ENCODE results near the gene TBXT. TPM values are rescaled to one million over a fixed set of nuclear protein-coding genes. Genes with fewer than 3 reads are reported as not detected.
A peak's percentile ranks its signal among the peaks of the same experiment; 100 is the strongest.

Gene TBXT
- total RNA-seq, 1 donor from 2014 or later = 0.24 TPM

DNA sequence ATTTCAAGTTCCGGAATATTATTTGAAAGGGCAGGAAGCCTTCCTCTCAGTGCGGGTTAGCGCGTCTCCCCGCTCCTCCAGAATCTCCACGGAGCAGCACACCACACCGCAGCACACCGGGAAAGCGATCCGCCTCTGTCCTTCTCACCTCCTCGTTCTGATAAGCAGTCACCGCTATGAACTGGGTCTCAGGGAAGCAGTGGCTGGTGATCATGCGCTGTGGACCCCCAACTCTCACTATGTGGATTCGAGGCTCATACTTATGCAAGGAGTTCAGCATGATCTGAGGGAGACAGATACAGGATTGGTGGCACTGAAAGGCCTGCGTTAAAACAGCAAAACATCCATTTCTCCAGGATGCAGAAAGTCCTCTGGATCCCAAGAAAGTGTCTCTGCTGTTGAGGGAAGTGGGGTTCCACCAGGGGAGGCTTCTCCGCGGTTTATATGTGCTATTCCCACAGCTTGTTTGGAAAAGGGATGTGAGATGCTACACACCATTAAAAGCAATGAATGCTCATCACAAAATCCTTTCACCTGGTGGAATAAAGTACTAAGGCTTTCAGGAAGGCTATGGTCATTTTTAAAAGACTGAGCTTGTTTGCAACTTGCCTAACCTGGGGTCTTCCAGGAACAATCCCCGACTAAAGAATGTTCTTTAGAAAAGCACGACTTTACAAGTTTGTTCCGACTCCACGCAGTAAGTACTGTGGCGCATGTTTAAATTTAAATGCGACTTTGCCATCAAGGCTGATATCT, 1.9 kb downstream of the TBXT start:
- Mint-ChIP-seq H3K4me3 (peak overlapping the region; percentile 12), H3K36me3 (ENCODE audit: low read depth) (no peaks in the 10 kb centered on the region), H3K27ac (no peak overlapping the region), H3K27me3 (peaks cover 59% of the 10 kb centered on the region), H3K4me1 (peaks cover 28% of the 10 kb centered on the region), H3K9me3 (no peaks in the 10 kb centered on the region)
- CTCF ChIA-PET = no interaction called here
- POLR2A ChIA-PET = no interaction called here
- no peak for DNase-seq
- no peak for ATAC-seq (ENCODE audit: low read depth)
- TF ChIP-seq, protein P1, sequence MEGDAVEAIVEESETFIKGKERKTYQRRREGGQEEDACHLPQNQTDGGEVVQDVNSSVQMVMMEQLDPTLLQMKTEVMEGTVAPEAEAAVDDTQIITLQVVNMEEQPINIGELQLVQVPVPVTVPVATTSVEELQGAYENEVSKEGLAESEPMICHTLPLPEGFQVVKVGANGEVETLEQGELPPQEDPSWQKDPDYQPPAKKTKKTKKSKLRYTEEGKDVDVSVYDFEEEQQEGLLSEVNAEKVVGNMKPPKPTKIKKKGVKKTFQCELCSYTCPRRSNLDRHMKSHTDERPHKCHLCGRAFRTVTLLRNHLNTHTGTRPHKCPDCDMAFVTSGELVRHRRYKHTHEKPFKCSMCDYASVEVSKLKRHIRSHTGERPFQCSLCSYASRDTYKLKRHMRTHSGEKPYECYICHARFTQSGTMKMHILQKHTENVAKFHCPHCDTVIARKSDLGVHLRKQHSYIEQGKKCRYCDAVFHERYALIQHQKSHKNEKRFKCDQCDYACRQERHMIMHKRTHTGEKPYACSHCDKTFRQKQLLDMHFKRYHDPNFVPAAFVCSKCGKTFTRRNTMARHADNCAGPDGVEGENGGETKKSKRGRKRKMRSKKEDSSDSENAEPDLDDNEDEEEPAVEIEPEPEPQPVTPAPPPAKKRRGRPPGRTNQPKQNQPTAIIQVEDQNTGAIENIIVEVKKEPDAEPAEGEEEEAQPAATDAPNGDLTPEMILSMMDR (IDR thresholded peaks at IDR 0.05) = no peak
- intact Hi-C loops (cut with micrococcal nuclease) = loop anchor here (5.0 to 10.0 kb wide), 2 partner anchors 37 to 89 kb away; no protein-coding TSS in a partner anchor

DNA sequence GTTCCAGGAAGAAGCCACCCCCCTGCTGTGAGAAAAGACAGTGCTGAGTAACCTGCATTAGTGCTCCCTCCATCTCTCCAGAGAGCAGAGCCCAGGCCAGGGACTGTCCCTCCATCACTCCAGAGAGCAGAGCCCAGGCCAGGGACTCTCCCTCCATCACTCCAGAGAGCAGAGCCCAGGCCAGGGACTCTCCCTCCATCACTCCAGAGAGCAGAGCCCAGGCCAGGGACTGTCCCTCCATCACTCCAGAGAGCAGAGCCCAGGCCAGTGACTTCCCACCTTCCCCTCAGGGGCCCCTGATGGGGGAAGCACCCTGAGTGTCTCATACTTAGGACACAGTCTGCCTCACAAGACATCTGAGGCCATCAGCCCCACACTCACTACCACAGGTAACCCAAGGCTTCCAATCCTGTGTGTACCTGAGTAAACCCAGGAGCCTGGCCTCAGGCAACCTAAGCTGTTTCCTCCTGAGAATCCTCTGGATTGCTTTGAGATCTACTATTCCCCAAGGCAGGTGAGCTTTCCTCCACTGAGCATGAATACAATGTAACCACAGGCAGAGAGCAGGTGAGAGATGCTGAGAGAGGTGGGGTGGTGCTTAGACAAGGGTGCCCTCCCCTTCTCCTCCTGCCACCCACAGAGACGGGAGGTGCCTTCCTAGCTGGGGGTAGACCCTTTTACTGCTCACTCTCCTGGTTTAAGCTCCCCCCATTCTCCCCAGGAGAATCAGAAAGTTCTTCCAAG, 4.9 kb downstream of the TBXT start:
- ATAC-seq (ENCODE audit: low read depth) (peak; percentile 81), DNase-seq (no peak)
- ChIA-PET CTCF (no interaction called here), POLR2A (no interaction called here)
- TF ChIP-seq, protein P1 (IDR thresholded peaks at IDR 0.05) = no peak
- peaks cover 19% of the 10 kb centered on the region for H3K4me1 Mint-ChIP-seq
- H3K27ac Mint-ChIP-seq = no peak overlapping the region
- H3K4me3 Mint-ChIP-seq = no peak overlapping the region
- intact Hi-C loops (cut with micrococcal nuclease) = loop anchor here (10.0 kb wide), 1 partner anchor 92 kb away; no protein-coding TSS in a partner anchor
- no peaks in the 10 kb centered on the region for H3K9me3 Mint-ChIP-seq
- H3K27me3 Mint-ChIP-seq = peaks cover 48% of the 10 kb centered on the region
- no peaks in the 10 kb centered on the region for H3K36me3 Mint-ChIP-seq (ENCODE audit: low read depth)

DNA sequence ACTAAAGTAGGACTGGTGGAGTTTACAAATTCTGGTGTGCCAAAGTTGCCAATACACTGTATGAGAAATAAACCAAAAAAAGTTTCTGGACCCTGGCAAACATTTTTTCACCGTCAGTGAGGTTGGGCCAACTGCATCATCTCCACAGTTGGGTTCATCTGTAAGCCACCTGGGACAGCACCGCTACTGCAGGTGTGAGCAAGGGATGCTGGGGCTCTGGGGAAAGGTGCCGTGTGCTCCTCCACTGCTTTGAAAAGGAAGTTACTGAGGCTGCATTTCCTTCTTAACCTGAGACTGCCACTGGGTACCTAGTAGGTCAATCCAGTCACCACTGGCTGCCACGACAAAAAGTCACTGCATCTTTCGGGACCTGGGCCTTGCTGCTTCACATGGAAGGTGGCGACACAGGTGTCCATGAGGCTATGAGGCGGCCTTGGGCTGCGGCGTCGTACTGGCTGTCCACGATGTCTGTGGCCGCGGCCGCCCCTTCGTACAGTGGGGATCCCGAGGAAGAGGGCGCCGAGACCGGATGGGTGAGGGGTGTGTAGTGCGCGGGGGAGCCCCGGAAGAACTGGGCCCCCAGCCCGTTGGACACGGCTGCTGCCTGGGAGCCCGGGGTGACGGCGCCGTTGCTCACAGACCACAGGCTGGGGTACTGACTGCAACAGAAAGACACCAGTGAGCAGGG, 9.6 kb downstream of the TBXT start:
- H3K4me1 Mint-ChIP-seq = peaks cover 8% of the 10 kb centered on the region
- H3K9me3 Mint-ChIP-seq = no peaks in the 10 kb centered on the region
- H3K36me3 Mint-ChIP-seq (ENCODE audit: low read depth) = no peaks in the 10 kb centered on the region
- intact Hi-C loops (cut with micrococcal nuclease) = loop anchor here (2.0 to 5.0 kb wide), 2 partner anchors 119 to 243 kb away; no protein-coding TSS in a partner anchor
- ChIA-PET CTCF (interaction anchor here (2.5 kb wide), 1 partner anchor 243 kb away, joined by 7 read pairs; no protein-coding TSS in a partner anchor), POLR2A (no interaction called here)
- H3K4me3 Mint-ChIP-seq = no peak overlapping the region
- peak; percentile 29 for ATAC-seq (ENCODE audit: low read depth)
- DNase-seq = no peak
- peaks cover 28% of the 10 kb centered on the region for H3K27me3 Mint-ChIP-seq
- H3K27ac Mint-ChIP-seq = no peak overlapping the region
- TF ChIP-seq, protein P1 (IDR thresholded peaks at IDR 0.05) = no peak

DNA sequence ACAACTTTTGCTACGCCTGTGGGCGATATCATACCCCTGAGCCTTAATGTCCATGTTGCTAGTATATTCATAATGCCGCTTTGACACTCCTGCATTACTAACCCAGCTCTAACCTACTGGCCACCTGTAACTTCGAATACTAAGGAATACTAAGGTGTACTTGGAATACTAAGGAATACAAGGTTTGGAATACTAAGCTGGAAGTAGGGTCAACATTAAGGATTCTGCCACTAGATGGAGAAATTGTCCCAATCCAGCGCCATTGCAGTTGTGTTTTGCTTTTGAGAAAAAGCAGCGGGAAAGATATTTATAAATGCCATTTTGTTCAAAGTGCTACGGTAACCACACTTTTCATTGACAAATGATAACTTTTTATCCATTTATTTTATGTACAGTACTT, 10.7 kb downstream of the TBXT start:
- TF ChIP-seq, protein P1 (IDR thresholded peaks at IDR 0.05) = no peak
- no peak for DNase-seq
- peaks cover 23% of the 10 kb centered on the region for H3K27me3 Mint-ChIP-seq

More for the DNA sequence above, 10.7 kb downstream of the TBXT start:
- no peak overlapping the region for H3K27ac Mint-ChIP-seq
- intact Hi-C loops (cut with micrococcal nuclease) = loop anchor here (2.0 to 5.0 kb wide), 2 partner anchors 120 to 244 kb away; no protein-coding TSS in a partner anchor
- H3K4me3 Mint-ChIP-seq = no peak overlapping the region
- ATAC-seq (ENCODE audit: low read depth) = no peak
- H3K36me3 Mint-ChIP-seq (ENCODE audit: low read depth) = no peaks in the 10 kb centered on the region
- peaks cover under 1% of the 10 kb centered on the region for H3K9me3 Mint-ChIP-seq
- POLR2A ChIA-PET = no interaction called here
- peaks cover 3% of the 10 kb centered on the region for H3K4me1 Mint-ChIP-seq
- CTCF ChIA-PET = interaction anchor here (1.3 to 2.5 kb wide), 2 partner anchors 120 to 244 kb away, joined by 5 to 7 read pairs; no protein-coding TSS in a partner anchor

Measured in activated B cell treated with CpG ODN at 0.5 μM for 24 hours (primary cell).